Measurements from ENCODE around the gene FCAMR.

FCAMR gene, protein sequence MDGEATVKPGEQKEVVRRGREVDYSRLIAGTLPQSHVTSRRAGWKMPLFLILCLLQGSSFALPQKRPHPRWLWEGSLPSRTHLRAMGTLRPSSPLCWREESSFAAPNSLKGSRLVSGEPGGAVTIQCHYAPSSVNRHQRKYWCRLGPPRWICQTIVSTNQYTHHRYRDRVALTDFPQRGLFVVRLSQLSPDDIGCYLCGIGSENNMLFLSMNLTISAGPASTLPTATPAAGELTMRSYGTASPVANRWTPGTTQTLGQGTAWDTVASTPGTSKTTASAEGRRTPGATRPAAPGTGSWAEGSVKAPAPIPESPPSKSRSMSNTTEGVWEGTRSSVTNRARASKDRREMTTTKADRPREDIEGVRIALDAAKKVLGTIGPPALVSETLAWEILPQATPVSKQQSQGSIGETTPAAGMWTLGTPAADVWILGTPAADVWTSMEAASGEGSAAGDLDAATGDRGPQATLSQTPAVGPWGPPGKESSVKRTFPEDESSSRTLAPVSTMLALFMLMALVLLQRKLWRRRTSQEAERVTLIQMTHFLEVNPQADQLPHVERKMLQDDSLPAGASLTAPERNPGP

GRCh38 chr1:206970446-206970845 lies at the start of gene FCAMR:
Gene FCAMR, minus strand, starts transcription at chr1:206970460. Its CDS starts 335 bp downstream, at chr1:206970125.
- peaks cover 42% of the 10 kb centered on the region for H3K27me3 ChIP-seq (ENCODE audit: control insufficient read depth, low read length)

GRCh38 chr1:207019661-207020060 lies 49.4 kb upstream of the FCAMR start:
- Histone ChIP-seq H3K27me3 (ENCODE audit: control insufficient read depth, low read length) (peaks cover 26% of the 10 kb centered on the region), H3K4me1 (ENCODE audit: control insufficient read depth, low read length) (no peaks in the 10 kb centered on the region), H3K4me2 (ENCODE audit: low read length) (no peak overlapping the region), H3K36me3 (ENCODE audit: control insufficient read depth, low read length) (no peaks in the 10 kb centered on the region), H4K20me1 (ENCODE audit: control insufficient read depth, insufficient read depth, low read depth, low read length) (no peaks in the 10 kb centered on the region), H3K27ac (ENCODE audit: low read depth, low read length) (no peak overlapping the region), H3K79me2 (ENCODE audit: control insufficient read depth, low read length) (no peaks in the 10 kb centered on the region), H3K4me3 (ENCODE audit: low read length) (no peak overlapping the region), H3K9me3 (ENCODE audit: control insufficient read depth, insufficient read depth, low read length) (no peaks in the 10 kb centered on the region), H3F3A (ENCODE audit: control insufficient read depth, insufficient read depth) (no peaks in the 10 kb centered on the region), H3K9me2 (replicated peaks; ENCODE audit: control insufficient read depth, low read length) (no peaks in the 10 kb centered on the region)
- no peak for TF ChIP-seq EZH2phosphoT487 (IDR thresholded peaks at IDR 0.05; ENCODE audit: borderline replicate concordance, low read length)
- TF ChIP-seq, protein P1, sequence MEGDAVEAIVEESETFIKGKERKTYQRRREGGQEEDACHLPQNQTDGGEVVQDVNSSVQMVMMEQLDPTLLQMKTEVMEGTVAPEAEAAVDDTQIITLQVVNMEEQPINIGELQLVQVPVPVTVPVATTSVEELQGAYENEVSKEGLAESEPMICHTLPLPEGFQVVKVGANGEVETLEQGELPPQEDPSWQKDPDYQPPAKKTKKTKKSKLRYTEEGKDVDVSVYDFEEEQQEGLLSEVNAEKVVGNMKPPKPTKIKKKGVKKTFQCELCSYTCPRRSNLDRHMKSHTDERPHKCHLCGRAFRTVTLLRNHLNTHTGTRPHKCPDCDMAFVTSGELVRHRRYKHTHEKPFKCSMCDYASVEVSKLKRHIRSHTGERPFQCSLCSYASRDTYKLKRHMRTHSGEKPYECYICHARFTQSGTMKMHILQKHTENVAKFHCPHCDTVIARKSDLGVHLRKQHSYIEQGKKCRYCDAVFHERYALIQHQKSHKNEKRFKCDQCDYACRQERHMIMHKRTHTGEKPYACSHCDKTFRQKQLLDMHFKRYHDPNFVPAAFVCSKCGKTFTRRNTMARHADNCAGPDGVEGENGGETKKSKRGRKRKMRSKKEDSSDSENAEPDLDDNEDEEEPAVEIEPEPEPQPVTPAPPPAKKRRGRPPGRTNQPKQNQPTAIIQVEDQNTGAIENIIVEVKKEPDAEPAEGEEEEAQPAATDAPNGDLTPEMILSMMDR (IDR thresholded peaks at IDR 0.05; ENCODE audit: low read depth, low read length, poor library complexity, severe bottlenecking) = no peak

More at GRCh38 chr1:206970446-206970845, at the start of gene FCAMR:
- H4K20me1 ChIP-seq (ENCODE audit: control insufficient read depth, insufficient read depth, low read depth, low read length) = no peaks in the 10 kb centered on the region
- H3K9me3 ChIP-seq (ENCODE audit: control insufficient read depth, insufficient read depth, low read length) = no peaks in the 10 kb centered on the region
- no peaks in the 10 kb centered on the region for H3F3A ChIP-seq (ENCODE audit: control insufficient read depth, insufficient read depth)
- H3K4me2 ChIP-seq (ENCODE audit: low read length) = no peak within 1 kb of the TSS
- TF ChIP-seq EZH2phosphoT487 (IDR thresholded peaks at IDR 0.05; ENCODE audit: borderline replicate concordance, low read length) = no peak
- TF ChIP-seq, protein P1 (IDR thresholded peaks at IDR 0.05; ENCODE audit: low read depth, low read length, poor library complexity, severe bottlenecking) = no peak
- no peaks in the 10 kb centered on the region for H3K9me2 ChIP-seq (replicated peaks; ENCODE audit: control insufficient read depth, low read length)
- H3K4me1 ChIP-seq (ENCODE audit: control insufficient read depth, low read length) = no peaks in the 10 kb centered on the region
- no peaks in the 10 kb centered on the region for H3K79me2 ChIP-seq (ENCODE audit: control insufficient read depth, low read length)
- no peaks in the 10 kb centered on the region for H3K36me3 ChIP-seq (ENCODE audit: control insufficient read depth, low read length)
- no peak within 1 kb of the TSS for H3K4me3 ChIP-seq (ENCODE audit: low read length)
- H3K27ac ChIP-seq (ENCODE audit: low read depth, low read length) = no peak within 1 kb of the TSS

GRCh38 chr1:207019161-207019560 lies 48.9 kb upstream of the FCAMR start:
- no peak overlapping the region for H3K4me2 ChIP-seq (ENCODE audit: low read length)
- no peaks in the 10 kb centered on the region for H3K9me3 ChIP-seq (ENCODE audit: control insufficient read depth, insufficient read depth, low read length)
- H3K27ac ChIP-seq (ENCODE audit: low read depth, low read length) = no peak overlapping the region
- H3K4me3 ChIP-seq (ENCODE audit: low read length) = no peak overlapping the region
- no peaks in the 10 kb centered on the region for H3K79me2 ChIP-seq (ENCODE audit: control insufficient read depth, low read length)
- no peaks in the 10 kb centered on the region for H3K9me2 ChIP-seq (replicated peaks; ENCODE audit: control insufficient read depth, low read length)
- no peaks in the 10 kb centered on the region for H3F3A ChIP-seq (ENCODE audit: control insufficient read depth, insufficient read depth)
- TF ChIP-seq EZH2phosphoT487 (IDR thresholded peaks at IDR 0.05; ENCODE audit: borderline replicate concordance, low read length) = no peak
- TF ChIP-seq, protein P1 (IDR thresholded peaks at IDR 0.05; ENCODE audit: low read depth, low read length, poor library complexity, severe bottlenecking) = no peak
- no peaks in the 10 kb centered on the region for H3K4me1 ChIP-seq (ENCODE audit: control insufficient read depth, low read length)
- H4K20me1 ChIP-seq (ENCODE audit: control insufficient read depth, insufficient read depth, low read depth, low read length) = no peaks in the 10 kb centered on the region
- H3K36me3 ChIP-seq (ENCODE audit: control insufficient read depth, low read length) = no peaks in the 10 kb centered on the region
- peaks cover 31% of the 10 kb centered on the region for H3K27me3 ChIP-seq (ENCODE audit: control insufficient read depth, low read length)
